Posterior vena cava (tissue), 2 donors: ENCODE results near the gene SERTAD1. TPM values are rescaled to one million over a fixed set of nuclear protein-coding genes. Genes with fewer than 3 reads are reported as not detected.
"Not testable (repeated sequence)": the region's sequence is repeated elsewhere in the genome, so short reads cannot be mapped to it uniquely, and the experiment has no call there.

ENCODE experiments used
- DNase-seq: peaks from one replicate; pipeline ENCODE4 v3.0.0-alpha.2; 2020; ENCODE audit warnings: low spot score
- intact Hi-C, 2 donors: fragments of 100-400 bp; cut with DNase I; formaldehyde crosslinking; loops; one replicate each; pipeline versions ENCODE4 v1.14.1 to v1.14.2; 2022 to 2023
- total RNA-seq, 2 donors: library from RNA; stranded (reverse); fragmentation: NEBNext Ultra II Directional; extraction: Animal tissue kit (Norgen Biotek cat#: 25700); gene quantifications; one replicate each; pipeline ENCODE4 v1.2.1, GENCODE V29; 2021
- donor health status: DM: yes; HTN: yes; CAD: no.
- donor health status: DM: yes; HTN: yes; CAD: no.

SERTAD1 gene
- total RNA-seq, 2 donors from 2014 or later: 12.2 to 16.2 TPM

- DNase-seq, intact Hi-C loops: not testable (repeated sequence)
Observed at GRCh38 chr19:40430242-40430641, 4.5 kb upstream of the SERTAD1 start.

- intact Hi-C loops, DNase-seq: not testable (repeated sequence)
Observed at GRCh38 chr19:40428197-40428596, 2.4 kb upstream of the SERTAD1 start.

GRCh38 chr19:40424637-40425449, 949 bp downstream of the SERTAD1 start:
- DNase-seq: no peak
- intact Hi-C loops: no loop called here

- intact Hi-C loops: no loop called here
- DNase-seq: no peak
Observed at GRCh38 chr19:40423938-40424337, 1.9 kb downstream of the SERTAD1 start.

GRCh38 chr19:40422748-40423566, 2.8 kb downstream of the SERTAD1 start:
- DNase-seq: no peak
- intact Hi-C loops: no loop called here

GRCh38 chr19:40421993-40422747, 3.6 kb downstream of the SERTAD1 start:
- no peak for DNase-seq
- intact Hi-C loops: no loop called here

- intact Hi-C loops: no loop called here
- DNase-seq: peak; percentile 98
Observed at GRCh38 chr19:40420766-40421765, 4.7 kb downstream of the SERTAD1 start.

GRCh38 chr19:40420451-40420765, 5.4 kb downstream of the SERTAD1 start:
- intact Hi-C loops: no loop called here
- no peak for DNase-seq

- intact Hi-C loops: no loop called here
- no peak for DNase-seq
Observed at GRCh38 chr19:40419780-40420179, 6.0 kb downstream of the SERTAD1 start.

- intact Hi-C loops: no loop called here
- no peak for DNase-seq
Observed at GRCh38 chr19:40419066-40419612, 6.7 kb downstream of the SERTAD1 start.

GRCh38 chr19:40418040-40418439, 7.8 kb downstream of the SERTAD1 start:
- intact Hi-C loops: no loop called here
- no peak for DNase-seq

- intact Hi-C loops: no loop called here
- no peak for DNase-seq
Observed at GRCh38 chr19:40417643-40417981, 8.2 kb downstream of the SERTAD1 start.

GRCh38 chr19:40416918-40417642, 8.7 kb downstream of the SERTAD1 start:
- no peak for DNase-seq
- intact Hi-C loops: no loop called here

- no peak for DNase-seq
- intact Hi-C loops: no loop called here
Observed at GRCh38 chr19:40415768-40416167, 10.0 kb downstream of the SERTAD1 start.

GRCh38 chr19:40414542-40415535, 11.0 kb downstream of the SERTAD1 start:
- DNase-seq: no peak
- intact Hi-C loops: no loop called here

- intact Hi-C loops: no loop called here
- DNase-seq: no peak
Observed at GRCh38 chr19:40413291-40413845, 12.4 kb downstream of the SERTAD1 start, which contains the start of gene PRX. Gene PRX (minus strand): TSS chr19:40413378. CDS start chr19:40407932, 5,446 bp downstream.
